Tibial artery (tissue), 4 donors: ENCODE data around the gene METTL17.

Source experiments
- DNase-seq, 2 donors: peaks; one replicate each; pipeline ENCODE4 v3.0.0-alpha.2; 2019
- H3K27ac ChIP-seq, 2 donors: fragments of 200-600 bp; sonication (generic) in 1 of 2; 1 replicate in 1 of 2; 2 replicates in 1 of 2; pipeline ENCODE4 v1.5.1; 2018 to 2019; ENCODE audit warnings: mild to moderate bottlenecking in 1 of 2
- H3K27me3 ChIP-seq, 2 donors: fragments of 200-600 bp; sonication (generic) in 1 of 2; one replicate each; pipeline versions ENCODE4 v1.5.1 to v1.6.0; 2016 to 2019
- H3K36me3 ChIP-seq, 3 donors: fragments of 200-600 bp; sonication (generic) in 2 of 3; one replicate each; pipeline ENCODE4 v1.5.1; 2016 to 2019; ENCODE audit warnings: mild to moderate bottlenecking in 2 of 3
- H3K4me1 ChIP-seq, 4 donors: fragments of 200-600 bp; sonication (generic) in 2 of 4; 1 replicate in 3 of 4; 2 replicates in 1 of 4; pipeline ENCODE4 v1.5.1; 2016 to 2019
- H3K4me3 ChIP-seq, 2 donors: fragments of 200-600 bp; sonication (generic) in 1 of 2; 1 replicate in 1 of 2; 2 replicates in 1 of 2; pipeline ENCODE4 v1.5.1; 2018 to 2019; ENCODE audit warnings: mild to moderate bottlenecking in 2 of 2
- H3K9me3 ChIP-seq, 3 donors: fragments of 200-600 bp; sonication (generic) in 1 of 3; one replicate each; pipeline ENCODE4 v1.5.1; 2016 to 2019
- intact Hi-C: fragments of 100-400 bp; cut with DNase I; formaldehyde crosslinking; loops from one replicate; pipeline ENCODE4 v1.15.0; 2023; ENCODE audit warnings: low total_unique reads
- TF ChIP-seq, protein P1 (sequence below), 2 experiments: fragments of 200-600 bp in 1 of 2; fragments of 450-650 bp in 1 of 2; IDR thresholded peaks; one replicate each; pipeline ENCODE4 v1.5.1; 2017 to 2019; ENCODE audit warnings: antibody characterized with exemption in 2 of 2, mild to moderate bottlenecking in 1 of 2, moderate library complexity in 1 of 2

Gene METTL17

DNA sequence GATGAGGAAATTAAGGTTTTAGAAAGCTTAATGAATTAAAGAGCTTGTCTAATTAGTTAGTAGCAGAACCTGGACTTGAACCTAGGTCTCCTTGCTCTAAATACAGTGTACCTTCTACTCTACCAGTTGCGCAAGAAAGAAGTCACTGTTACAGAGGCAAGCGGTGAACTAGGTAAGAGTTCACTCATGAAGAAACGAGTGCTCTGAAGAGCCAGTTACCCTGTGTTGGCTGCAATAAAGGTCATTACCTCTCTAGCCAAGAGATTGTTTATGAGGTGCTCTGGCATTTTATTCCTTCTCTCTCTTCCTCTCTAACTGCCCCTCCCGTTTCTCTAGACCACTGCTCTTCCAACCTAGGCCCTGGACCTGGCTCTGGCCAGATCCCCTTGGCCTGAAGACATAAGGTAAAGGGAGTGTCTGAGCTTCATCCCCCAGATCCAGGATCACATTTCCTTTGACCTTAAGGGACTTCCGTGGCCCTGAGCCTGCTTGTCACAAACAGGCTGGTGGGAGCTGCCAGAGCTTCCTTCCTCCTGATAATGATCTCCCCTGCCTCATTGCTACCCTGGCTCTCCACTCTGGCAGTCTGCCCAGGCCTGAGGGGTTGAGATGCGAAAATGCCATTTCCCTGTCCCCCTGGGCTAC lies 54.3 kb downstream of the METTL17 start:
- Histone ChIP-seq H3K4me3 (no peak overlapping the region), H3K27ac (no peak overlapping the region), H3K4me1 (peaks cover 0 to 15% (median 9%) of the 10 kb centered on the region in 4 donors), H3K27me3 (peaks cover 0 to 8% of the 10 kb centered on the region in 2 donors), H3K36me3 (no peaks in the 10 kb centered on the region), H3K9me3 (no peaks in the 10 kb centered on the region)
- TF ChIP-seq, protein P1, sequence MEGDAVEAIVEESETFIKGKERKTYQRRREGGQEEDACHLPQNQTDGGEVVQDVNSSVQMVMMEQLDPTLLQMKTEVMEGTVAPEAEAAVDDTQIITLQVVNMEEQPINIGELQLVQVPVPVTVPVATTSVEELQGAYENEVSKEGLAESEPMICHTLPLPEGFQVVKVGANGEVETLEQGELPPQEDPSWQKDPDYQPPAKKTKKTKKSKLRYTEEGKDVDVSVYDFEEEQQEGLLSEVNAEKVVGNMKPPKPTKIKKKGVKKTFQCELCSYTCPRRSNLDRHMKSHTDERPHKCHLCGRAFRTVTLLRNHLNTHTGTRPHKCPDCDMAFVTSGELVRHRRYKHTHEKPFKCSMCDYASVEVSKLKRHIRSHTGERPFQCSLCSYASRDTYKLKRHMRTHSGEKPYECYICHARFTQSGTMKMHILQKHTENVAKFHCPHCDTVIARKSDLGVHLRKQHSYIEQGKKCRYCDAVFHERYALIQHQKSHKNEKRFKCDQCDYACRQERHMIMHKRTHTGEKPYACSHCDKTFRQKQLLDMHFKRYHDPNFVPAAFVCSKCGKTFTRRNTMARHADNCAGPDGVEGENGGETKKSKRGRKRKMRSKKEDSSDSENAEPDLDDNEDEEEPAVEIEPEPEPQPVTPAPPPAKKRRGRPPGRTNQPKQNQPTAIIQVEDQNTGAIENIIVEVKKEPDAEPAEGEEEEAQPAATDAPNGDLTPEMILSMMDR (IDR thresholded peaks at IDR 0.05) = no peak
- intact Hi-C loops = no loop called here
- DNase-seq = no peak
